GM12878 (cell line): ENCODE results near the gene PDXP. TPM values are rescaled to one million over a fixed set of nuclear protein-coding genes. Genes with fewer than 3 reads are reported as not detected.

Experiments
- ATAC-seq: fragments of 200-7000 bp; cut with Tn5 transposase; 3 replicates; pipeline ENCODE4 v1.9.1; 2020; ENCODE audit warnings: mild to moderate bottlenecking, moderate library complexity
- BruUV-seq: library from RNA; stranded (reverse); fragments of 400-500 nt; replicated peaks from 2 replicates; lab custom pipeline; 2021; lab: Mats Ljungman, UMichigan
- CTCF ChIA-PET: fragments of 300-600 bp; sonication (Branson Sonifier 250); formaldehyde crosslinking; extraction: SDS; loops from one replicate; lab custom pipeline; 2021; ENCODE audit warnings: inconsistent platforms; lab: Yijun Ruan, JAX
- POLR2A ChIA-PET: fragments of 350-600 bp; formaldehyde crosslinking; extraction: SDS; loops from one replicate; lab custom pipeline; 2021; ENCODE audit warnings: inconsistent platforms; lab: Charles Lee
- RAD21 ChIA-PET: fragments of 300-600 bp; sonication (Branson Sonifier 250); formaldehyde crosslinking; loops from one replicate; lab custom pipeline; 2023; ENCODE audit warnings: antibody characterized with exemption; ENCODE audit not compliant: unreplicated experiment; lab: Charles Lee
- SMC1A ChIA-PET: fragments of 300-600 bp; sonication (Branson Sonifier 250); formaldehyde crosslinking; loops from one replicate; lab custom pipeline; 2023; ENCODE audit not compliant: unreplicated experiment, uncharacterized antibody; lab: Charles Lee
- DNase-seq: peaks from one replicate; pipeline ENCODE4 v3.0.0-alpha.2; 2011; ENCODE audit warnings: low read depth, low spot score
- FAIRE-seq: peaks from 3 replicates; lab custom pipeline; 2011; peaks lifted over from hg19 to GRCh38; lab: Jason Lieb, UNC
- H2AFZ ChIP-seq: 2 replicates; pipeline ENCODE4 v1.6.0; 2011; ENCODE audit warnings: low read depth, low read length, control low read depth; ENCODE audit not compliant: control insufficient read depth
- H3K27ac ChIP-seq: 2 replicates; pipeline ENCODE4 v1.5.1; 2011; ENCODE audit warnings: control low read depth; ENCODE audit not compliant: control insufficient read depth, insufficient read depth
- H3K27me3 ChIP-seq, 2 experiments: replicated peaks in 1 of 2; 2 replicates each; pipeline versions ENCODE4 v1.6.0 to v1.6.1; 2011; ENCODE audit warnings: low read length in 1 of 2; ENCODE audit not compliant: control insufficient read depth in 2 of 2, insufficient read depth in 2 of 2
- H3K36me3 ChIP-seq, 2 experiments: 2 replicates each; pipeline ENCODE4 v1.5.1; 2011; ENCODE audit warnings: low read length in 1 of 2; ENCODE audit not compliant: control insufficient read depth in 2 of 2, insufficient read depth in 2 of 2
- H3K4me1 ChIP-seq: 2 replicates; pipeline ENCODE4 v1.6.1; 2011; ENCODE audit warnings: mild to moderate bottlenecking, low read length, moderate library complexity, mixed read lengths; ENCODE audit not compliant: control insufficient read depth, insufficient read depth
- H3K4me2 ChIP-seq: 2 replicates; pipeline ENCODE4 v1.6.0; 2011; ENCODE audit warnings: control low read depth; ENCODE audit not compliant: control insufficient read depth, insufficient read depth
- H3K4me3 ChIP-seq: fragments of 200-600 bp; sonication (generic); 2 replicates; pipeline ENCODE4 v1.5.1; 2016
- H3K79me2 ChIP-seq: 2 replicates; pipeline ENCODE4 v1.6.0; 2011; ENCODE audit warnings: low read length; ENCODE audit not compliant: control insufficient read depth, insufficient read depth
- H3K9ac ChIP-seq: 2 replicates; pipeline ENCODE4 v1.8.0; 2011; ENCODE audit warnings: low read length, control low read depth, mixed read lengths; ENCODE audit not compliant: control insufficient read depth, insufficient read depth
- H3K9me3 ChIP-seq: replicated peaks from 3 replicates; pipeline ENCODE4 v1.5.1; 2011; ENCODE audit warnings: mild to moderate bottlenecking, low read length; ENCODE audit not compliant: control insufficient read depth, insufficient read depth
- H4K20me1 ChIP-seq: 2 replicates; pipeline ENCODE4 v1.6.0; 2011; ENCODE audit not compliant: control insufficient read depth, insufficient read depth
- JUND ChIP-seq: IDR thresholded peaks from 2 replicates; pipeline ENCODE4 v1.6.1; 2012; ENCODE audit warnings: low read depth, mild to moderate bottlenecking, low read length, improper control_type of control experiment, moderate library complexity
- MEF2A ChIP-seq: IDR thresholded peaks from 2 replicates; pipeline ENCODE4 v1.6.1; 2011; ENCODE audit warnings: low read depth, mild to moderate bottlenecking, low read length, moderate library complexity; ENCODE audit not compliant: insufficient read depth
- MXI1 ChIP-seq: fragments of 150-350 bp; IDR thresholded peaks from 2 replicates; pipeline ENCODE4 v1.6.1; 2011; ENCODE audit warnings: low read depth, mild to moderate bottlenecking, inconsistent platforms, low read length, improper control_type of control experiment
- RAD21 ChIP-seq: IDR thresholded peaks from 2 replicates; pipeline ENCODE4 v1.6.1; 2011; ENCODE audit warnings: mild to moderate bottlenecking, low read depth, low read length, moderate library complexity; ENCODE audit not compliant: insufficient read depth
- WGBS: methylation state at CpG from one replicate; pipeline ENCODE4 v1.1.6; 2016; ENCODE audit warnings: low lambda C conversion rate; ENCODE audit not compliant: insufficient replicate concordance, insufficient coverage; ENCODE audit errors: missing lambda C conversion rate; 5-methylcytosine and 5-hydroxymethylcytosine counted together
- in situ Hi-C: fragments of 300-500 bp; cut with MboI; formaldehyde crosslinking; loops from 9 replicates; pipeline ENCODE4 v1.14.3; 2018; ENCODE audit warnings: mixed read lengths
- intact Hi-C: fragments of 100-400 bp; cut with micrococcal nuclease; formaldehyde crosslinking; loops from one replicate; pipeline ENCODE4 v1.14.2; 2022; ENCODE audit not compliant: unreplicated experiment
- polyA plus RNA-seq, 11 experiments: library from polyadenylated mRNA; depleted of rRNA in 4 of 11; unstranded in 6 of 11; stranded (reverse) in 5 of 11; fragments of >200 nt; fragmentation: Nextera tagmentation in 4 of 11; fragmentation: Illumina TruSeq in 1 of 11; extraction: Ambion mirVana in 4 of 11; extraction: Trizol in 1 of 11; gene quantifications; 1 replicate in 1 of 11; 2 replicates in 10 of 11; pipeline versions ENCODE4 v1.2.1 to v1.2.3, GENCODE V29; 2011 to 2016; ENCODE audit warnings: inconsistent platforms in 2 of 11, missing spikeins in 2 of 11, low read depth in 1 of 11
- total RNA-seq, 4 experiments: library from RNA; depleted of rRNA in 3 of 4; stranded (reverse); fragments of >200 nt in 3 of 4; fragmentation: Illumina TruSeq in 1 of 4; extraction: Trizol in 1 of 4; gene quantifications; 2 replicates each; pipeline versions ENCODE4 v1.2.1 to v1.2.3, GENCODE V29; 2013 to 2021
- TF ChIP-seq, protein P1 (sequence below): fragments of 450-650 bp; IDR thresholded peaks from 2 replicates; pipeline ENCODE4 v1.6.1; 2016; ENCODE audit warnings: mild to moderate bottlenecking, moderate library complexity, borderline replicate concordance
- TF ChIP-seq, protein P2 (sequence below): fragments of 450-650 bp; conservative IDR thresholded peaks from 2 replicates; pipeline ENCODE4 v1.6.1; 2017; ENCODE audit warnings: mild to moderate bottlenecking, moderate library complexity

Gene PDXP
- total and polyA plus RNA-seq, 10 of the 15 experiments (the other 5 are each of a cell fraction or from before 2014, with no cell fraction given): 4.4 to 56.7 (median 34.6) TPM

DNA sequence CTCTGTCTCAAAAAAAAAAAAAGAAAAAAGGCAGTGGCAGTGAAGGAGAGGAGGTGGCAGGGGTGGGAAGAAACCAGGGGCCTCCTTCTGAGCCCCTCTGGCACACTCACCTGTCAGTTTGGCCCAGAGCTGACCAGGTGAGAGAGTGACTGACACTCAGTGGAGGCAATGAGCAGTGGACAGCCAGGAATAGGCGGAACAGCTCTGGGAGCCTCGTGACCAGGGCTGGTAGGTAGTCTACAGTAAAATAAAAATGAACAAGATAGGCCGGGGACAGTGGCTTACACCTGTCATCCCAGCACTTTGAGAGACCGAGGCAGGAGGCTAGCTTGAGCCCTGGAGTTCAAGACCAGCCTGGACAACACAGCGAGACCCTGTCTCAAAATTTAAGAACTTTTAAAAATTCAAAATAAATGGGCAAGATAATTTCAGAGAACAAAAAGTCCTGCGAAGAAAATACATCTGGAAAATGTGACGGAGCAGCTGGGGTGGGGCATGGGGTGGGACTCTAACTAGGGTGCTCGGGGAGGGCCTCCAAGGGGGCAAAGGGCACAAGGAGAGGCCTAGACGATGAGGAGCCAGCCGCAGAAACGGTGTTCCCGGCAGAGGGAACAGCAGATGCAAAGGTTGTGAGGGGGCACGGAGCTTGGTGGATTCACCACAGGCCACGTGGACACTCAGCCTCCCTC is 3.8 kb upstream of the PDXP start:
- DNase-seq (no peak), ATAC-seq (no peak), FAIRE-seq (no peak)
- in situ Hi-C loops (no loop called here), intact Hi-C loops (no loop called here)
- 84% methylated on average over 12 of the region's 14 CpGs for WGBS
- CTCF ChIA-PET: interaction anchor here (2.3 to 10.3 kb wide), 2 partner anchors 12 to 14 kb away, joined by 8 to 261 read pairs; partner anchors contain the start of gene SH3BP1
- Histone ChIP-seq H3K79me2 (peaks cover 12% of the 10 kb centered on the region), H2AFZ (no peak overlapping the region), H3K27ac (no peak overlapping the region), H3K4me1 (no peaks in the 10 kb centered on the region; the same call in 1 of the 2 replicates), H3K27me3 (no peaks in the 10 kb centered on the region), H3K4me3 (no peak overlapping the region), H3K9me3 (no peaks in the 10 kb centered on the region), H4K20me1 (no peaks in the 10 kb centered on the region), H3K4me2 (no peak overlapping the region), H3K36me3 (peaks cover 9 to 16% of the 10 kb centered on the region in 2 experiments; a peak in 3 of 4 replicates), H3K9ac (no peak overlapping the region)
- TF ChIP-seq, protein P1, sequence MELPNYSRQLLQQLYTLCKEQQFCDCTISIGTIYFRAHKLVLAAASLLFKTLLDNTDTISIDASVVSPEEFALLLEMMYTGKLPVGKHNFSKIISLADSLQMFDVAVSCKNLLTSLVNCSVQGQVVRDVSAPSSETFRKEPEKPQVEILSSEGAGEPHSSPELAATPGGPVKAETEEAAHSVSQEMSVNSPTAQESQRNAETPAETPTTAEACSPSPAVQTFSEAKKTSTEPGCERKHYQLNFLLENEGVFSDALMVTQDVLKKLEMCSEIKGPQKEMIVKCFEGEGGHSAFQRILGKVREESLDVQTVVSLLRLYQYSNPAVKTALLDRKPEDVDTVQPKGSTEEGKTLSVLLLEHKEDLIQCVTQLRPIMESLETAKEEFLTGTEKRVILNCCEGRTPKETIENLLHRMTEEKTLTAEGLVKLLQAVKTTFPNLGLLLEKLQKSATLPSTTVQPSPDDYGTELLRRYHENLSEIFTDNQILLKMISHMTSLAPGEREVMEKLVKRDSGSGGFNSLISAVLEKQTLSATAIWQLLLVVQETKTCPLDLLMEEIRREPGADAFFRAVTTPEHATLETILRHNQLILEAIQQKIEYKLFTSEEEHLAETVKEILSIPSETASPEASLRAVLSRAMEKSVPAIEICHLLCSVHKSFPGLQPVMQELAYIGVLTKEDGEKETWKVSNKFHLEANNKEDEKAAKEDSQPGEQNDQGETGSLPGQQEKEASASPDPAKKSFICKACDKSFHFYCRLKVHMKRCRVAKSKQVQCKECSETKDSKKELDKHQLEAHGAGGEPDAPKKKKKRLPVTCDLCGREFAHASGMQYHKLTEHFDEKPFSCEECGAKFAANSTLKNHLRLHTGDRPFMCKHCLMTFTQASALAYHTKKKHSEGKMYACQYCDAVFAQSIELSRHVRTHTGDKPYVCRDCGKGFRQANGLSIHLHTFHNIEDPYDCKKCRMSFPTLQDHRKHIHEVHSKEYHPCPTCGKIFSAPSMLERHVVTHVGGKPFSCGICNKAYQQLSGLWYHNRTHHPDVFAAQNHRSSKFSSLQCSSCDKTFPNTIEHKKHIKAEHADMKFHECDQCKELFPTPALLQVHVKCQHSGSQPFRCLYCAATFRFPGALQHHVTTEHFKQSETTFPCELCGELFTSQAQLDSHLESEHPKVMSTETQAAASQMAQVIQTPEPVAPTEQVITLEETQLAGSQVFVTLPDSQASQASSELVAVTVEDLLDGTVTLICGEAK: no peak
- TF ChIP-seq, protein P2, sequence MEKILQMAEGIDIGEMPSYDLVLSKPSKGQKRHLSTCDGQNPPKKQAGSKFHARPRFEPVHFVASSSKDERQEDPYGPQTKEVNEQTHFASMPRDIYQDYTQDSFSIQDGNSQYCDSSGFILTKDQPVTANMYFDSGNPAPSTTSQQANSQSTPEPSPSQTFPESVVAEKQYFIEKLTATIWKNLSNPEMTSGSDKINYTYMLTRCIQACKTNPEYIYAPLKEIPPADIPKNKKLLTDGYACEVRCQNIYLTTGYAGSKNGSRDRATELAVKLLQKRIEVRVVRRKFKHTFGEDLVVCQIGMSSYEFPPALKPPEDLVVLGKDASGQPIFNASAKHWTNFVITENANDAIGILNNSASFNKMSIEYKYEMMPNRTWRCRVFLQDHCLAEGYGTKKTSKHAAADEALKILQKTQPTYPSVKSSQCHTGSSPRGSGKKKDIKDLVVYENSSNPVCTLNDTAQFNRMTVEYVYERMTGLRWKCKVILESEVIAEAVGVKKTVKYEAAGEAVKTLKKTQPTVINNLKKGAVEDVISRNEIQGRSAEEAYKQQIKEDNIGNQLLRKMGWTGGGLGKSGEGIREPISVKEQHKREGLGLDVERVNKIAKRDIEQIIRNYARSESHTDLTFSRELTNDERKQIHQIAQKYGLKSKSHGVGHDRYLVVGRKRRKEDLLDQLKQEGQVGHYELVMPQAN: no peak
- TF ChIP-seq MEF2A: no peak
- no peak for TF ChIP-seq JUND
- TF ChIP-seq MXI1: no peak
- no peak for TF ChIP-seq RAD21
- TSS peak; percentile 53 for BruUV-seq
- POLR2A ChIA-PET: interaction anchor here (0.7 kb wide), 1 partner anchor 27 kb away, joined by 3 read pairs; no protein-coding TSS in a partner anchor
- SMC1A ChIA-PET: no interaction called here
- RAD21 ChIA-PET: no interaction called here
